Loucy (cell line): Measurements from ENCODE around the gene TNIP3.
"Not testable (repeated sequence)": the region's sequence is repeated elsewhere in the genome, so short reads cannot be mapped to it uniquely, and the experiment has no call there.

Source experiments
- H2AFZ ChIP-seq: fragments of 200-600 bp; sonication (generic); 2 replicates; pipeline ENCODE4 v1.6.0; 2016; ENCODE audit warnings: antibody characterized with exemption, mild to moderate bottlenecking, low read length, moderate library complexity
- H3F3A ChIP-seq: fragments of 200-600 bp; 2 replicates; pipeline ENCODE4 v1.6.0; 2016; ENCODE audit warnings: antibody characterized with exemption, low read depth, mild to moderate bottlenecking
- H3K27me3 ChIP-seq: fragments of 200-600 bp; sonication (generic); 2 replicates; pipeline ENCODE4 v1.6.1; 2014; ENCODE audit warnings: low read length, mild to moderate bottlenecking; ENCODE audit not compliant: insufficient read depth, poor library complexity, severe bottlenecking
- H3K36me3 ChIP-seq: fragments of 200-600 bp; sonication (generic); 2 replicates; pipeline ENCODE4 v1.6.1; 2016; ENCODE audit warnings: low read length; ENCODE audit not compliant: insufficient read depth
- H3K4me1 ChIP-seq: fragments of 200-600 bp; sonication (generic); 2 replicates; pipeline ENCODE4 v1.5.1; 2014; ENCODE audit warnings: low read length, mild to moderate bottlenecking; ENCODE audit not compliant: insufficient read depth, poor library complexity, severe bottlenecking
- H3K4me2 ChIP-seq: fragments of 200-600 bp; sonication (generic); 2 replicates; pipeline ENCODE4 v1.6.0; 2014; ENCODE audit warnings: antibody characterized with exemption, low read length, low read depth, mild to moderate bottlenecking; ENCODE audit not compliant: poor library complexity, severe bottlenecking
- H3K4me3 ChIP-seq: fragments of 200-600 bp; sonication (generic); 2 replicates; pipeline ENCODE4 v1.5.1; 2014; ENCODE audit warnings: low read length, mild to moderate bottlenecking, mixed read lengths; ENCODE audit not compliant: poor library complexity, severe bottlenecking
- H3K79me2 ChIP-seq: fragments of 200-600 bp; sonication (generic); 2 replicates; pipeline ENCODE4 v1.6.1; 2014; ENCODE audit warnings: low read length; ENCODE audit not compliant: insufficient read depth
- H3K9ac ChIP-seq: fragments of 200-600 bp; sonication (generic); 2 replicates; pipeline ENCODE4 v1.6.0; 2014; ENCODE audit warnings: mild to moderate bottlenecking, low read depth, low read length, moderate library complexity; ENCODE audit not compliant: poor library complexity, severe bottlenecking
- H3K9me2 ChIP-seq: fragments of 200-600 bp; sonication (generic); replicated peaks from 2 replicates; pipeline ENCODE4 v1.6.1; 2016; ENCODE audit warnings: low read depth, low read length, mixed read lengths
- H3K9me3 ChIP-seq: fragments of 200-600 bp; sonication (generic); 2 replicates; pipeline ENCODE4 v1.6.1; 2014; ENCODE audit warnings: mild to moderate bottlenecking, antibody characterized with exemption, low read length, low read depth; ENCODE audit not compliant: insufficient read depth
- H4K20me1 ChIP-seq: fragments of 200-600 bp; sonication (generic); 2 replicates; pipeline ENCODE4 v1.6.0; 2014; ENCODE audit warnings: antibody characterized with exemption, low read length, mild to moderate bottlenecking; ENCODE audit not compliant: insufficient read depth, poor library complexity, severe bottlenecking
- EZH2phosphoT487 ChIP-seq: fragments of 200-600 bp; IDR thresholded peaks from 2 replicates; pipeline ENCODE4 v1.6.1; 2018; ENCODE audit warnings: antibody characterized with exemption, mild to moderate bottlenecking, moderate library complexity, borderline replicate concordance
- TF ChIP-seq, protein P1 (sequence below): fragments of 200-600 bp; sonication (generic); conservative IDR thresholded peaks from 2 replicates; pipeline ENCODE4 v1.5.1; 2014; ENCODE audit warnings: mild to moderate bottlenecking, antibody characterized with exemption, low read length

The TNIP3 gene

DNA sequence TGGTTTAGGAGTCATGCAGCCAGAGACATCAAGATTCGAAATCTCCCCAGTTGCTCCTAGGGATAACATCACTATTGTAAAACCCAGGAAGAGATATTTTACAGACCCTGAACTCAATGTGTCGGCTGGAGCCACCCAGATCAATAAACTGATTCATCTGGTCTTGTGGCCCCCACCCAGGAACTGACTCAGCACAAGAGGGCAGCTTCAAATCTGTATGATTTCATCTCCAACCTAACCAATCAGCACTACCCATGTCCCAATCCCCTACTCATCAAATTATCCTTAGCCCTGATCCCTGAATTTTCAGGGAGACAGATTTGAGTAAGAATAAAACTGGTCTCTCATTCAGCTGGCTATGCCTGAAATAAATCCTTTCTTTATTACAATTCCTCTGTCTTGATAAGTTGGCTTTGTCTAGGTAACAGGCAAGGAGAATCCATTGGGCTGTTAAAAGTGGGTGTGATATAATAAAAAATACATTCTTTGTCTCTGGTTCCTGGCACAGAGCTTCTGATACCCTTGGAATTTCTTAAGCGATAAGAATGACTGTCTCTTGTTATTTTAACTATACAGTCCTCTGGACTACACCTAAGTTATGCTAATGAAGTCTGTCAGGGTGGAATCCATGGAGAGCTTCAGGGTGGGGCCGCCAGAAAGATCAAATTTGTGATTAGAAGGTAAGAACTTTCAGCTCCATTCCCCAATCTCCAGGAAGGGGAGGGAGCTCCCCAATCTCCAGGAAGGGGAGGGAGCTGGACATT, 44.3 kb upstream of the TNIP3 start:
- no peaks in the 10 kb centered on the region for H3K36me3 ChIP-seq

DNA sequence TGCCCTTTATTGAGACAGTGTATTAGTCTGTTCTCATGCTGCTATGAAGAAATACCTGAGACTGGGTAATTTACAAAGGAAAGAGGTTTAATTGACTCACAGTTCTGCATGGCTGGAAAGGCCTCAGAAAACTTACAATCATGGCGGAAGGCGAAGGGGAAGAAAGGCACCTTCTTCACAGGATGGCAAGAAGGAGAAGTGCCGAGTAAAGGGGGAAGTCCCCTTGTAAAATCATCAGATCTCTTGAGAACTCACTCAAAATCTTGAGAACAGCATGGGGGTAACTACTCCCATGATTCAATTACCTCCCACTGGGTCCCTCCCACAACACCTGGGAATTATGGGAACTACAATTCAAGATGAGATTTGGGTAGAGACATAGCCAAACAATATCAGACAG, 41.7 kb upstream of the TNIP3 start:
- H3K9ac ChIP-seq, H3K4me3 ChIP-seq, H3K79me2 ChIP-seq, H3K27me3 ChIP-seq, H3K4me2 ChIP-seq, H2AFZ ChIP-seq, H3K36me3 ChIP-seq, H3K9me2 ChIP-seq, H3F3A ChIP-seq, H3K9me3 ChIP-seq, H4K20me1 ChIP-seq, H3K4me1 ChIP-seq: not testable (repeated sequence)

More for the DNA sequence above, 44.3 kb upstream of the TNIP3 start:
- H2AFZ ChIP-seq, result no peak overlapping the region
- no peaks in the 10 kb centered on the region for H4K20me1 ChIP-seq
- no peak overlapping the region for H3K4me3 ChIP-seq
- H3K9me3 ChIP-seq, result no peaks in the 10 kb centered on the region
- H3K9ac ChIP-seq, result no peak overlapping the region
- H3K27me3 ChIP-seq, result no peaks in the 10 kb centered on the region
- H3F3A ChIP-seq, result no peaks in the 10 kb centered on the region
- TF ChIP-seq, protein P1, sequence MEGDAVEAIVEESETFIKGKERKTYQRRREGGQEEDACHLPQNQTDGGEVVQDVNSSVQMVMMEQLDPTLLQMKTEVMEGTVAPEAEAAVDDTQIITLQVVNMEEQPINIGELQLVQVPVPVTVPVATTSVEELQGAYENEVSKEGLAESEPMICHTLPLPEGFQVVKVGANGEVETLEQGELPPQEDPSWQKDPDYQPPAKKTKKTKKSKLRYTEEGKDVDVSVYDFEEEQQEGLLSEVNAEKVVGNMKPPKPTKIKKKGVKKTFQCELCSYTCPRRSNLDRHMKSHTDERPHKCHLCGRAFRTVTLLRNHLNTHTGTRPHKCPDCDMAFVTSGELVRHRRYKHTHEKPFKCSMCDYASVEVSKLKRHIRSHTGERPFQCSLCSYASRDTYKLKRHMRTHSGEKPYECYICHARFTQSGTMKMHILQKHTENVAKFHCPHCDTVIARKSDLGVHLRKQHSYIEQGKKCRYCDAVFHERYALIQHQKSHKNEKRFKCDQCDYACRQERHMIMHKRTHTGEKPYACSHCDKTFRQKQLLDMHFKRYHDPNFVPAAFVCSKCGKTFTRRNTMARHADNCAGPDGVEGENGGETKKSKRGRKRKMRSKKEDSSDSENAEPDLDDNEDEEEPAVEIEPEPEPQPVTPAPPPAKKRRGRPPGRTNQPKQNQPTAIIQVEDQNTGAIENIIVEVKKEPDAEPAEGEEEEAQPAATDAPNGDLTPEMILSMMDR, result no peak
- no peak for TF ChIP-seq EZH2phosphoT487
- no peaks in the 10 kb centered on the region for H3K4me1 ChIP-seq
- no peaks in the 10 kb centered on the region for H3K9me2 ChIP-seq
- H3K4me2 ChIP-seq, result no peak overlapping the region
- no peaks in the 10 kb centered on the region for H3K79me2 ChIP-seq

DNA sequence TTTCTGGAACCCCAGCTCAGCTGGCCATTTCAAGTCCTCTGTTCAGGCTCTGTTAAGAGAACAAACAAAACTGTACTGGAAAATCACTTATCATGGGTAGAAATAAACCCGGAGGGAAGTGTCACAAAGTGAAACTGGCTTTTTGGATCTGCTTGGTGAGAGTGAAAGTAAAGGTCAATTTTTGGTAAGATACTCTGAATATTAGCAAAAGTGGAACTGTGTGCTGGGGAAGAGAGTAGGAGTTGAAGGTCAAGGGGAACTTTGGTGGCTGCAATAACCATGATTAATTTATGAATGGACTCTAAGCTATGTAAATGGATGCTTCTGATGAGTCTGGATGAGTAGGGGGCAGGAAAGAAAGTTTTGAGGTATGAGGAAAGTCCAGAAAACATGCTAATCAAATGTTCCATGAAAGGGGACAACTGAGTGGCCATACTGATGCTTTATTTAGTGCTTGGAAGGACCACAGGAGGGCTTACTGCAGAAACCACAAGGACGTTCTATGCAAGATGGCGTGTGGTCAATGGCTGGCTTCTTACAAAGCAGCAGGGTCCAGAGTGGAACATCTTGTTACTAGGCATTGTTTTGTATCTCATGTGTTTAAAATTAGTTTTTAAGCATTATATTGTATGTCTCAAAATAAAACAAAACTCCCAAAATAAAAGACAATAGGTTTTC, 36.8 kb upstream of the TNIP3 start:
- Histone ChIP-seq H3K4me1 (no peaks in the 10 kb centered on the region), H4K20me1 (no peaks in the 10 kb centered on the region), H3K79me2 (no peaks in the 10 kb centered on the region), H3K9ac (no peak overlapping the region), H3F3A (no peaks in the 10 kb centered on the region), H2AFZ (peak overlapping the region; percentile 65), H3K27me3 (no peaks in the 10 kb centered on the region), H3K4me3 (no peak overlapping the region), H3K9me3 (no peaks in the 10 kb centered on the region), H3K36me3 (no peaks in the 10 kb centered on the region), H3K9me2 (no peaks in the 10 kb centered on the region), H3K4me2 (no peak overlapping the region)
- TF ChIP-seq, protein P1, result no peak
- no peak for TF ChIP-seq EZH2phosphoT487
